Islet precursor cell (in vitro differentiated cells): Measurements from ENCODE around the gene RUBCNL.
A peak's percentile ranks its signal among the peaks of the same experiment; 100 is the strongest.

Experiments used
- DNase-seq: peaks from one replicate; pipeline ENCODE4 v3.0.0-alpha.2; 2018

RUBCNL gene

GRCh38 chr13:46303742-46304385 is 83.2 kb downstream of the RUBCNL start:
- DNase-seq = no peak

- no peak for DNase-seq
Measured at GRCh38 chr13:46297361-46297811, 89.7 kb downstream of the RUBCNL start.

- DNase-seq = peak; percentile 67
Measured at GRCh38 chr13:46296921-46297320, 90.1 kb downstream of the RUBCNL start.

DNA sequence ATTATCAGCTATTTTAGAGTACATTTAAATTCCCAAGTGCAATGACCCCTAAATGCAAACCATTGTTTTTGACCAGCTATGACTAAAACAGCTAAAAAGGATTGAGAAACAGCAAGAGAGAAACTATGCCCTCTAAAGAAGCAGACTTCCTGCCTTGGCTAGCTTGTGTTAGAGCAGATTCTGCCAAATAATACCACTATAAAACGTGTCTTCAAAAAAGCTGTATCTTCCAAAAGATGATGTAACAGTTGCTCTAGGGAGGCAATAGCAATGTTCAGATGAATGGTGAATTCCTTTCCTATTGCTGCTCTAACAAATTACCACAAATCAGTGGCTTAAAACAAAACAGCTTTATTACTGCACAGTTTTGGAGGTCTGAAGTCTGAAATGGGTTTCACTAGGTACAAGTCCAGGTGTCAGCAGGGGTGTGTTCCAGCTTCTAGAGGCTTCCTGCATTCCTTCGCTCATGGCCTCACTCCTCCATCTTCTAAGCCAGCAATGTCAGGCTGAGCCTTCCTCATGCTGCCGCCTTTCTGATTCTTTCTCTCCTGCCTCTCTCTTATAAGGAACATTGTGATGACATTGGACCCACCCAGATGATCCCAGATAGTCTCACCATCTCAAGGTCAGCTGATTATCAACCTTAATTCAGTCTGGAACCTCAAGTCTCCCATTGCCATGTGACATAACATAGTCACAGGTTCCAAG is 90.8 kb downstream of the RUBCNL start:
- no peak for DNase-seq

DNA sequence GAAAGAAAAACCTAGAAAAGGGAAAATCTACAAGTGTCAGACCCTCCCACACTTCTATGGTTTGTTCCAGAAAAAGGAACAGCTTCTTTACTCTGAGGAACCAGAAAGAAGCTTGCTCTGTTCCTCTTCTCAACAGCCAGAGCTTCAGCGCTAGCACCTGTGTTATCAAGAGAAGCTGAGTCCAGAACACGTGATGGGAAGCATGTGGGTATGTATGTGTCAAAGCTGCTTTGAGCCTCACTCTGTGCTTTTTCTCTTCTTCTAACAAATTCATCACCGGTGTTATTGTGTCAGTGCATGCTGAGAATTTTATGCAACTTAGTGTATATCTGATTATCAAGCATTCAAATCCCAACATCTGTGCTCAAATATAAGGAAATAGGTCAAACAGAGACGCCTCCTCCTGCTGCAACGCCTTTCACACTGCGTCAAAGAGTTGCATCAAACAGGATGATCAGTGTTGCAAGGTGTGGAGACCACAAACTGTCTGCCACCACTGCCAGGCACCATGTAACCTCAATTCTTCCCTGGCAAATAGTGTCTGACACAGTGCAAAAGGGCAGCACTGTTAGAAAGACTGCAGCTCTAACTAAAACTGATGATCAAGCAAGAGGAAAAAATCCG is 91.4 kb downstream of the RUBCNL start:
- DNase-seq = no peak

GRCh38 chr13:46293436-46293835 is 93.6 kb downstream of the RUBCNL start:
- DNase-seq = no peak
